ENCODE results near the gene ZFAND4. TPM values are rescaled to one million over a fixed set of nuclear protein-coding genes. Genes with fewer than 3 reads are reported as not detected.

The ZFAND4 gene
- total RNA-seq, 2 experiments from 2014 or later, result 30.4 to 34.5 TPM

GRCh38 chr10:45640941-45641340 lies 31.6 kb downstream of the ZFAND4 start:
- ATAC-seq (ENCODE audit: poor library complexity), result no peak
- no peaks in the 10 kb centered on the region for H3K27me3 Mint-ChIP-seq
- Histone ChIP-seq H3K4me3 (ENCODE audit: low read length) (no peak overlapping the region), H3K27me3 (ENCODE audit: control insufficient read depth in 1 of 2, insufficient read depth in 2 of 2, low read length in 2 of 2) (no peaks in the 10 kb centered on the region), H3K4me1 (ENCODE audit: insufficient read depth, low read length) (no peaks in the 10 kb centered on the region), H3K27ac (ENCODE audit: low read depth in 1 of 2, low read length in 2 of 2) (no peak overlapping the region), H3K36me3 (ENCODE audit: insufficient read depth, low read length) (peaks cover 23% of the 10 kb centered on the region), H3K9me3 (ENCODE audit: control insufficient read depth in 1 of 2, insufficient read depth in 1 of 2, low read length in 2 of 2) (no peaks in the 10 kb centered on the region)
- H3K27ac Mint-ChIP-seq, result no peak overlapping the region
- POLR2A ChIA-PET, result no interaction called here
- DNase-seq, result no peak
- H3K9me3 Mint-ChIP-seq, result no peaks in the 10 kb centered on the region
- H3K4me3 Mint-ChIP-seq, result no peak overlapping the region
- intact Hi-C loops (cut with DNase I, micrococcal nuclease), result no loop called here
- no peak for TF ChIP-seq CTCF (IDR thresholded peaks at IDR 0.05)
- CTCF ChIA-PET, result no interaction called here
- H3K36me3 Mint-ChIP-seq (ENCODE audit: low read depth), result peaks cover 77% of the 10 kb centered on the region
- H3K4me1 Mint-ChIP-seq (ENCODE audit: low read depth), result no peaks in the 10 kb centered on the region

- no peak for ATAC-seq (ENCODE audit: poor library complexity)
- Histone ChIP-seq H3K27ac (ENCODE audit: low read depth in 1 of 2, low read length in 2 of 2) (no peak overlapping the region), H3K36me3 (ENCODE audit: insufficient read depth, low read length) (peaks cover 18% of the 10 kb centered on the region), H3K4me3 (ENCODE audit: low read length) (no peak overlapping the region), H3K4me1 (ENCODE audit: insufficient read depth, low read length) (no peaks in the 10 kb centered on the region), H3K27me3 (ENCODE audit: control insufficient read depth in 1 of 2, insufficient read depth in 2 of 2, low read length in 2 of 2) (no peaks in the 10 kb centered on the region), H3K9me3 (ENCODE audit: control insufficient read depth in 1 of 2, insufficient read depth in 1 of 2, low read length in 2 of 2) (no peaks in the 10 kb centered on the region)
- Mint-ChIP-seq H3K27ac (no peak overlapping the region), H3K4me3 (no peak overlapping the region), H3K9me3 (no peaks in the 10 kb centered on the region), H3K27me3 (no peaks in the 10 kb centered on the region), H3K4me1 (ENCODE audit: low read depth) (no peaks in the 10 kb centered on the region), H3K36me3 (ENCODE audit: low read depth) (peaks cover 76% of the 10 kb centered on the region)
- intact Hi-C loops (cut with DNase I, micrococcal nuclease), result no loop called here
- TF ChIP-seq CTCF (IDR thresholded peaks at IDR 0.05), result no peak
- CTCF ChIA-PET, result no interaction called here
- POLR2A ChIA-PET, result no interaction called here
- DNase-seq, result no peak
These were observed 32.5 kb downstream of the ZFAND4 start for GRCh38 chr10:45640049-45640448.

- ATAC-seq (ENCODE audit: poor library complexity), result no peak
- H3K27me3 Mint-ChIP-seq, result no peaks in the 10 kb centered on the region
- H3K4me3 Mint-ChIP-seq, result no peak overlapping the region
- no peak overlapping the region for H3K4me3 ChIP-seq (ENCODE audit: low read length)
- CTCF ChIA-PET, result interaction anchor here (0.5 to 1.1 kb wide), 3 partner anchors 14 to 29 kb away, joined by 3 to 4 read pairs (median 3); no protein-coding TSS in a partner anchor
- no peak overlapping the region for H3K27ac ChIP-seq (ENCODE audit: low read depth in 1 of 2, low read length in 2 of 2)
- peaks cover 72% of the 10 kb centered on the region for H3K36me3 Mint-ChIP-seq (ENCODE audit: low read depth)
- TF ChIP-seq CTCF (IDR thresholded peaks at IDR 0.05), result no peak
- POLR2A ChIA-PET, result no interaction called here
- no peaks in the 10 kb centered on the region for H3K27me3 ChIP-seq (ENCODE audit: control insufficient read depth in 1 of 2, insufficient read depth in 2 of 2, low read length in 2 of 2)
- no peaks in the 10 kb centered on the region for H3K9me3 Mint-ChIP-seq
- H3K4me1 Mint-ChIP-seq (ENCODE audit: low read depth), result no peaks in the 10 kb centered on the region
- H3K4me1 ChIP-seq (ENCODE audit: insufficient read depth, low read length), result no peaks in the 10 kb centered on the region
- intact Hi-C loops (cut with DNase I, micrococcal nuclease), result no loop called here
- no peak overlapping the region for H3K27ac Mint-ChIP-seq
- H3K36me3 ChIP-seq (ENCODE audit: insufficient read depth, low read length), result peaks cover 24% of the 10 kb centered on the region
- H3K9me3 ChIP-seq (ENCODE audit: control insufficient read depth in 1 of 2, insufficient read depth in 1 of 2, low read length in 2 of 2), result no peaks in the 10 kb centered on the region
- no peak for DNase-seq
These were observed 45.0 kb downstream of the ZFAND4 start for GRCh38 chr10:45627412-45628048.

Measured in CD4-positive, alpha-beta T cell (primary cell).